Tongue (tissue), 2 donors: Measurements from ENCODE around the gene ROBO1. TPM values are rescaled to one million over a fixed set of nuclear protein-coding genes. Genes with fewer than 3 reads are reported as not detected.
A peak's percentile ranks its signal among the peaks of the same experiment; 100 is the strongest.

Experiments
- DNase-seq: peaks from one replicate; pipeline ENCODE4 v3.0.0-alpha.2; 2015
- total RNA-seq: library from RNA; depleted of rRNA; stranded (reverse); fragments of >200 nt; gene quantifications from one replicate; pipeline ENCODE4 v1.2.3, GENCODE V29; 2014

Gene ROBO1
- total RNA-seq, 1 donor from 2014 or later = 79.3 TPM

- no peak for DNase-seq
Measured at GRCh38 chr3:79056498-79056897, 711.3 kb downstream of the ROBO1 start.

DNA sequence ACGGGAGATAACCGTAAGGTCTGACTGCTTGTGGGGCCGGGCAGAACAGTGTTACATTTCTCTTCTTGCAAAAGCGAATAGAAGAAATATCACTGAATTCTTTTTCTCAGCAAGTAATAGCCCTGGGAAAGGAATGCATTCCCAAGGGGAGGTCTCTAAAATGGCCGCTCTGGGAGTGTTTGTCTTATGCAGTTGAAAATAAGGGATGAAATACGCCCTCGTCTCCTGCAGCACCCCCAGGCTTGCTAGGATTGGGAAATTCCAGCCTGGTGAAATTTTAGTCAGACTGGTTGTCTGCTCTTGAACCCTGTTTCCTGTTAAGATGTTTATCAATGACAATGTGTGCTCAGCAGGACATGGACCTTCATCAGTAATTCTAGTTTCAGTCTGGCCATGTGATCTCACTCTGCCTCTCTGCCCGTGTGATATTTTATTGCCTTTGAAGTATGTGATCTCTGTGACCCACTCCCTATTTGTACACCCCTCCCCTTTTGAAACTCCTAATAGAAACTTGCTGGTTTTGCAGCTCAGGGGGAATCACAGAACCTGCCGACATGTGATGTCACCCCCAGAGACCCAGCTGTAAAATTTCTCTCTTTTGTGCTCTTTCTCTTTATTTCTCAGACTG, 715.6 kb downstream of the ROBO1 start:
- no peak for DNase-seq

DNA sequence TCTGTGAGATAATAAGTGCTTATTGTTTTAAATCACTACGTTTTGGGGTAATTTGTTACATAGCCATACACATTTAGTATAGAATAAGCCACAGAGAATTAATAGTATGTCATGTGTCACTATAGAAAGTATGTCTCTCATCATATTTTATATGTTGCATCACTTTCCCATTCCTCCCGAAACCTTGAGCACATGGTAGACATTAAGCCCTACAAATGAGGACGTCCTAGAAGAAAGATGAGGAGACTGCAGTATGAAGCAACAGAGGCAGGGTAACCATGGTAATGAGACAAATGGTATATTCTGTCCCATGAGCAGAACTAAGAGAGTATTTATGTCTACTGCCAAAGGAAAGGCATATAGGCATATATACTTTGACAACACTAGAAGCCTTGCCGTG, 720.2 kb downstream of the ROBO1 start:
- DNase-seq = no peak

GRCh38 chr3:79041621-79042020, 726.2 kb downstream of the ROBO1 start:
- DNase-seq = no peak

GRCh38 chr3:79040701-79041100, 727.1 kb downstream of the ROBO1 start:
- no peak for DNase-seq

- no peak for DNase-seq
Measured at GRCh38 chr3:79040091-79040490, 727.7 kb downstream of the ROBO1 start.

DNA sequence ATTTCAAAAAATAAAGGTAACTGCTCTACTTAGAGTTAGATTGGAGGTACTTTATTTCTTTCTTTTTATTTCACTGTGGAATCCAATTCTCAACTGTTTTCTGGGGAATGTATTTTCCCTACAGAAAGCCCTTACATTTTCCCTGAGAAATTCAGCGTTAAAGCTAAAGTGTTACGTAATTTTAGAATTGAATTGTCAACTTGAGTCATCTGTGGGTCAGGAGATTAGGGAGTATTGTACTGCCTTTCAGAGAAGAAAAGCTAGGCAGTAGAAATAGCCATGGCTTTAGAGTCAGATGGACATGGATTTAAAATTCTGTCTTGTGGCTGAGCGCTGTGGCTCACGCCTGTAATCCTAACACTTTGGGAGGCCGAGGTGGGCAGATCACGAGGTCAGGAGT, 728.6 kb downstream of the ROBO1 start:
- no peak for DNase-seq

DNA sequence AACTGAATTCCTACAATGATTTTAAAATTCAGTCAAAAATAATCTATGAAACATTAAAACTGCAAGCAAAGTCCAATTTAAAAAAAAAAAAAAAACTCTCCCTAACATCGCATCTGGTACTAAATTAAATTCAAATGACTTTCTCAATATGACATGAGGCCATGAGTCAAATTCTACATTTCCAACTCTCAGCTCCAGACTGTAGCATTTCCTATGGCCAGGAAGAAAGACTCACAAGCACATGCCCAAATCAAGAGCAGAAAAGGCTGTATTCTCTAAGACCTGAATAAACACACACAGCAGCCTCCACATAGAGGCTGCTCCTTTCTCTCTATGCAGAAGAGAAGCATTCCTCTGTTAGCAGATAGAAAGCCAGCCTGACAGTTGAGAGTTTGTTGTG, 729.2 kb downstream of the ROBO1 start:
- no peak for DNase-seq

DNA sequence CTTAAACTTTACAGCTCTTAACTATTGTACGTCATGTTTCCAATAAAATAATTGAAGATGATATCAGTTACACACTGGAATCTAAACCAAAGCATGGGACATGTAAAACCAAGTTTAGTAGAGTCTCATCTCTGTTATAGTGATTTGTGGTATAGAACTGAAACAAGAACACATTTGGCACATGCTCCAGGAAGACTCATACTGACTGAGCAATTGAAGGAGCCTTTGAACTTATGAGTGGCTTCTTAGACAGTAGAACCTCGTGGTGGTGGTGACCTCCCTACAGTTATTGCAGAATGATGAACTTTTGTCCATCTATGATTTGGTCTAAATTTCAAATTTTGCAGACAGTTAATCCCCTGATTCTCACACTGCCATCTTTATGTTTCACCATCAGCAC, 729.7 kb downstream of the ROBO1 start:
- no peak for DNase-seq

DNA sequence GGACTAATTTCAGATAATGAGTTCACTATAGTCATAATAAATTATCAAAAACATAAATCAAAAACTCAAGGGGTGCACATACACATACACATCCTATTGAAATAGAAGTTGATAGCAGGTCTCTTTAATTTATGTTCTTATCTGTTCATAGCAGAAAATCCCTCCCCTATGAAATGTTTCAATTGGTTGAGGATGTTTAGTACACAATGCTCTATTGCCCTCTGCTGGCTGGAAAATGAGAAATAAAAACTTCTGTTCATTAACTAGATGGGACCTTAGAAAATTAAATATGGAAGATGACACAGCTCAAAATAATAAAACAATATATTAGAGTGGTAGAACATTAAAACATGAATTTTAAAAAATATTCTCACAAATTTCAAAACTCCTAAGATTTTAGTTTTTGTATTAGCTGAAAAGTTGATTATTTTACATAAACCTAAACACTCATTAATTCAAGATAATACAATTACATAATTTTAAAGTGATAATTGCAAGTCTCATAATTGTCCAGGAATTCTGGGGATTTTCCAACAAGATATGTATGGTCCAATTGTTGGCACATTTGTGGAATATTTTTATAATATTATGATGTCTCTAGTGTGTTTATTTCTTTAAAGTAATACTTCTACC, 735.0 kb downstream of the ROBO1 start:
- peak; percentile 87 for DNase-seq

DNA sequence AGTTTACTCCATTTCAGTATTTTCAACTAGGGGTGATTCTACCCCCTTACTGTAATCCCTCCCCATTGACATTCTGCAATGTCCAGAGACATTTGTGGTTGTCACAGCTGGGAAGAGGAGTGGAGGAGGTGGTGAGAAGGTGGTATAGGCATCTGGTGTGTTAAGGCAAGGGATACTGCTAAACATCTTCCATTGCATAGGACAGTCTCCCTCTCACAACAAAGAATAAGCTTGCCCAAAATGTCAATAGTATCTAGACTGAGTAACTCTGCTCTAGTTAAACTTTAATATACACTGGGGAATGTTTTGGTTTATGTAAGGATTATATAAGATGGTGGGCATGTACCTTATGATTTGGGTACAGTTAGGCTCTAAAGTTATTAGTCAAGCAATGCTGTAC, 737.6 kb downstream of the ROBO1 start:
- no peak for DNase-seq

DNA sequence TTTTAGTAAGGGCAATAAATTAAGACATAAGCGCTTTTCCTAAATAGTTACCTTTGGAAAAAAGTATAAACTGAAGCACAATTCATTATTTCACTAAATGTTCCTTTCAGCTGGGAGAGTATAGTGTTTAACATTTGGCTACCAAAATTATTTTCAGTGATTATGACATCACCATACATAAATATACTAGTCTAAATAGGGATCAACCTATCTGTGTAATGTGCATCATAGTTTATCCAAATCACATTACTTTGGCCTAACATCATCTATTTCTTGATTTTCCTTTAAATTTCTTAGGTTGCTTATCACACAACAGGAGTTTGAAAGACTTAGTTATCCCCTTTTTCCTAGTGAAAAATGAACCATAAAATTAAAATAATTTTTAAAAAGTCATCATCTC, 738.9 kb downstream of the ROBO1 start:
- no peak for DNase-seq

DNA sequence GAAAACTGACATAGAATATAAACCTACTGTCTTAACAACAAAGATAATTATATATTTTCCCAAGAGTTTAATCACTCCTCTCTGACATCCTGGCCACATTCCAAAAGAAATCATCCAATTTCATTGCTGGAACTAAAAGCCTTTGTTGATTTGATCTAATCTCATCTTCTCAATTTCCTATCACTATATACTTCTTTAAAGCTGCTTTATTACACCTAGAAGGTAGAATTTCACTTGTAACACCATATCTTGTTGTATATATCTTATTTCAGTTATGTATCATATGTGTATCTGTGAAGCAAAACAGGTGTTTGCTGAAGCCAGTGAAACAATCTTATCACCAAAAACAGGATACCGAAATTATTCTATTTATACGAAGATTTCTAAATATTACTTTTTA, 740.2 kb downstream of the ROBO1 start:
- DNase-seq = no peak

DNA sequence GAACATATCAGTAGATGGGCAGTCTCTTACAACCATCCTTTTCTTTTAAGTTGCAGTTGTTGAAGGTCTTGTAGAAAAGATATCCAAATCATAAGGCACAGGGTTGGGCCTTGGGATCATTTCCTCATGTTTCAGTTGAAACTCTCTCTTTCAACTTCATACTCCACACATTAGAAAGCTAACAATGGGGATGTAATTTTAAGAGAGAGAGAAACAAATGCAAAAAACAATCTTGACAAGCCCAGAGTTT, 747.9 kb downstream of the ROBO1 start:
- no peak for DNase-seq

DNA sequence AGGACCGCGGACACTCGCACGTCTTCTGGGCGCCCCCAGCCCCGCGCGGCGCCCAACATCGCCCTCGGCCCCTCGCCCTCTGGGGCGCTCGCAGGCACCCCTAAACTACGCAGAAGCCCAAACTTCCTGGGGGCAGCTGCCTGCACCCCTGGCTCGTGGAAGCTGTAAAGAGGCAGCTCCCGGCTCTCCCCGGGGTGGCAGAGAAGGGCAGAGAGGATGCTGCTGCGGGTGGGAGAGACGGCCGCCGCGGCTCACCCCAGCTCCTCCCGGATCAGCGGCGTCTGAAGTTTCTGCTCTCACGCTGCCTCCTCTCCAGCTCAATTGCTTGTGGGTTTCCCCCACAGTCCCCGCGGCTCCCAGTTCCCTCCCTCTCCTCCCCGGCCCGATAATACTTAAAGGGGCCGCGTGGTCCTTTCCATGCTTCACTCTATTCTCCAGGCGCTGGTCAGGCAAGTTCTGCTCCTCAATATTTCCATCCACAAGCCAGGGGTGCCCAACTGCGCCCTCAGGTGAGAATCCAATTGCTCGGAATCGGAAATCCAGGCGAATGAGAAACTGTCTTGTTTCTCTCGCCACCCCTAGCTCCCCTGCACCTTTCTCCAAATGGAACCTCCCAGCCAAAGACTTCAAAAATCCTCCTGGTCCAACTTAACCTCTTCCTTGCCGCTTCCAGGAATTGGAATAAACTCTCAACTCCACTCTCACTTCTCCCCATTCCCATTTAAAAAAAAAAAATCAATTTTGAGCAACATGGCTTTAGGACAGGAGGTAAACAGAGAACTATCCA, 748.5 kb downstream of the ROBO1 start:
- DNase-seq = peak; percentile 96

GRCh38 chr3:79018671-79019136, 749.1 kb downstream of the ROBO1 start:
- peak; percentile 79 for DNase-seq

- DNase-seq = no peak
Measured at GRCh38 chr3:79018265-79018664, 749.5 kb downstream of the ROBO1 start.

- peak; percentile 29 for DNase-seq
Measured at GRCh38 chr3:79016587-79017376, 751.0 kb downstream of the ROBO1 start.

DNA sequence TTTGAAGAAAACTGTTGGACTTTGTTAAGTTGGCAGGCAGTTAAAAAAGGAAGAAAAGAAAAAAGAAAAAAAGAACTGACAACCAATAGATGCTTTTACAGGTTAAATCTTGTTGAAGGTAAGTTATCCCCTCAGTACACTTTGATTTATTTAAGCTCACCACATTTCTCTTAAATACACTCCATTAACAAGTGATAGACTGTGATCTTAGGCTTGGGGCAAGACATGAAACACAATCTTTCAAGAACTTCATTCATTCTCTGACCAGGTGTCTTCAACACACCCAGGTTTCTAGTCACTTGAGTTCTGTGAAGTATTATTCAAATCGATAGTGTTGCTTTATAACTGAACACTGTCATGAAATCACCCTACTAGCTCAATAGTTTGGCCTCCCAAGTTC, 751.9 kb downstream of the ROBO1 start:
- no peak for DNase-seq

DNA sequence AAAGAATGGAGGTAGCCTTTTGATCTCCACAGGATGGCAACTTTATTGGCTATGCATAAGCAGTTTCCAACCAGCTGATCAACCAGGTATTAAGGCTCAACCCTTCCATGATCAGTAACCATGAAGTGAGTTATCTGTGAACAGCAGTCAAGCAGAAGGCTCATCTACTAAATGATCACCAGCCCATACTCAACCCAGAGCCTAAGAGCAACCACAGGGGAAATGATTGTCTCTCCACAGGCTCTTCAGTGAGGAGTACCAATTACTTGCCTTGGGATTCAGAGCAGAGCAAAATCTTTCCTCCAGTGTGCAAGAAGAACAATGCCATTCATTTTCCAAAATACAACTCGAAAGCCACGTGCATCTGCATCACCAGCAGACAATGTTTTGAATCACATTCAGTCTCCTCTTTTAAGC, 754.8 kb downstream of the ROBO1 start:
- no peak for DNase-seq

- DNase-seq = peak; percentile 43
Measured at GRCh38 chr3:79012530-79012913, 755.3 kb downstream of the ROBO1 start.

DNA sequence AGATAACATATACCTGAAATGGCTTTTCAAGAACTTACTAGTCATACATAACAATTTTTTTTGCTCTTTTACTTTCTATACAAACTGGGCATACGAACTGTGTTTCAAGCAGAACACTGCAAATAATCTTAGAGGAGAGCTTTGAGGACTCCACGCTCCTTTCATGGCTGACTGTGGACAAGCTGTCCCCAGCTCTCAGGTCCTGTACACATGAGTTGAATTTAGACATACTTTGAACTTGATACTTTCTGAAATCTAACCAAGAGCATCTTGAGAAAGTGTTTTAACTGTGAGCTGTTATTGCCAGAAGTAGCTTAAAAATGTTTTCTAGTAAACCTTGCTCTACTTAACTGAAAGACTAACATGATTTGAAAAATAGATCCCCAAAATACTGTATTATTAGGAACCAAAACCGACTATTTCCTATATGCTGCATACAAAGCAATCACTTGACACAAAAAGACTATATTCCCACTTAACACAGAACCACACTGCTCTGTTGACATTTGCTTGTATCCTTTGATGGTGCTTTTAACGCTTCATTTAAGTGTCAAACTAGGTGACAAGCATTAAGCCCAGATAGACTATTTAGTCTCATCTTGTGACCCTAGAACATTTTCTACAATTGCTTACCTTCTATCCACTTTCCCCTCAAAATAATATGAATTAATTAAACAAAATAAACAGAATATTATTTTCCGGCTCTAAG, 755.8 kb downstream of the ROBO1 start:
- no peak for DNase-seq
